H1 (cell line): ENCODE measurements around the gene IL27RA. TPM values are rescaled to one million over a fixed set of nuclear protein-coding genes. Genes with fewer than 3 reads are reported as not detected.

Experiments
- CTCF ChIA-PET: fragments of 300-600 bp; sonication (Branson Sonifier 250); formaldehyde crosslinking; loops from one replicate; lab custom pipeline; 2021; ENCODE audit not compliant: partially characterized antibody; lab: Charles Lee
- POLR2A ChIA-PET: fragments of 300-600 bp; sonication (Branson Sonifier 250); formaldehyde crosslinking; loops from one replicate; lab custom pipeline; 2021; ENCODE audit warnings: inconsistent platforms; ENCODE audit not compliant: partially characterized antibody; lab: Charles Lee
- DNase-seq, 2 experiments: peaks; one replicate each; pipeline versions ENCODE4 v3.0.0 to v3.0.0-alpha.2; 2010 to 2022; ENCODE audit warnings: low spot score in 2 of 2, low read depth in 1 of 2, mixed read lengths in 1 of 2
- FAIRE-seq: peaks from 2 replicates; lab custom pipeline; 2011; peaks lifted over from hg19 to GRCh38; lab: Jason Lieb, UNC
- H2AFZ ChIP-seq: 2 replicates; pipeline ENCODE4 v1.8.1; 2012; ENCODE audit warnings: low read length, inconsistent platforms
- H2AK5ac ChIP-seq: 2 replicates; pipeline ENCODE4 v1.6.1; 2013; ENCODE audit warnings: low read depth, low read length
- H2BK120ac ChIP-seq: replicated peaks from 2 replicates; pipeline ENCODE3; 2013; ENCODE audit warnings: low read depth, low read length, inconsistent platforms
- H2BK12ac ChIP-seq: 2 replicates; pipeline ENCODE4 v1.6.1; 2013; ENCODE audit warnings: low read depth, low read length
- H2BK15ac ChIP-seq: 2 replicates; pipeline ENCODE4 v1.6.1; 2013; ENCODE audit warnings: low read length
- H2BK20ac ChIP-seq: 2 replicates; pipeline ENCODE4 v1.6.1; 2013; ENCODE audit warnings: low read length
- H2BK5ac ChIP-seq: 2 replicates; pipeline ENCODE4 v1.6.1; 2013; ENCODE audit warnings: low read depth, low read length
- H3K14ac ChIP-seq: 2 replicates; pipeline ENCODE4 v1.6.1; 2013; ENCODE audit warnings: inconsistent platforms; ENCODE audit not compliant: insufficient read length
- H3K18ac ChIP-seq: 2 replicates; pipeline ENCODE4 v1.6.1; 2013; ENCODE audit warnings: low read length; ENCODE audit errors: extremely low read depth
- H3K23ac ChIP-seq: 2 replicates; pipeline ENCODE4 v1.6.1; 2013; ENCODE audit warnings: inconsistent platforms; ENCODE audit not compliant: insufficient read length
- H3K23me2 ChIP-seq: 2 replicates; pipeline ENCODE4 v1.6.1; 2013; ENCODE audit warnings: low read depth, low read length
- H3K27ac ChIP-seq: 2 replicates; pipeline ENCODE4 v1.6.1; 2011; ENCODE audit warnings: low read depth, low read length, inconsistent platforms
- H3K27me3 ChIP-seq, 4 experiments: replicated peaks in 1 of 4; 1 replicate in 1 of 4; 2 replicates in 3 of 4; pipeline versions ENCODE4 v1.6.1 to v1.8.1; 2011 to 2013; ENCODE audit warnings: low read length in 3 of 4, mild to moderate bottlenecking in 3 of 4, inconsistent platforms in 2 of 4, mixed read lengths in 2 of 4, moderate library complexity in 1 of 4; ENCODE audit not compliant: control insufficient read depth in 3 of 4, insufficient read depth in 3 of 4; ENCODE audit errors: extremely low read depth in 1 of 4
- H3K36me3 ChIP-seq, 4 experiments: 2 replicates each; pipeline versions ENCODE4 v1.6.1 to v1.8.1; 2011 to 2013; ENCODE audit warnings: mild to moderate bottlenecking in 4 of 4, low read length in 3 of 4, moderate library complexity in 2 of 4, control low read depth in 1 of 4, inconsistent platforms in 1 of 4; ENCODE audit not compliant: insufficient read depth in 4 of 4, control insufficient read depth in 2 of 4
- H3K4ac ChIP-seq: replicated peaks from 2 replicates; pipeline ENCODE3; 2013; ENCODE audit warnings: low read length, low read depth, mixed read lengths, inconsistent platforms; ENCODE audit not compliant: insufficient read length
- H3K4me1 ChIP-seq, 4 experiments: replicated peaks in 1 of 4; 1 replicate in 1 of 4; 2 replicates in 3 of 4; pipeline versions ENCODE4 v1.6.1 to v1.8.1; 2011 to 2013; ENCODE audit warnings: low read length in 3 of 4, inconsistent platforms in 2 of 4, mixed read lengths in 1 of 4; ENCODE audit not compliant: insufficient read depth in 4 of 4, control insufficient read depth in 3 of 4
- H3K4me2 ChIP-seq, 2 experiments: 2 replicates each; pipeline versions ENCODE4 v1.6.1 to v1.8.1; 2011 to 2013; ENCODE audit warnings: low read depth in 2 of 2, low read length in 2 of 2, control low read depth in 1 of 2, inconsistent platforms in 1 of 2, mild to moderate bottlenecking in 1 of 2; ENCODE audit not compliant: insufficient read depth in 1 of 2
- H3K4me3 ChIP-seq, 4 experiments: fragments of 200-600, 300-600 bp in 1 of 4; sonication (generic), shearing (Covaris generic), sonication (Bioruptor Twin) in 1 of 4; 2 replicates each; pipeline versions ENCODE4 v1.5.1 to v1.8.1; 2011 to 2016; ENCODE audit warnings: low read length in 4 of 4, low read depth in 3 of 4, control low read depth in 2 of 4, inconsistent platforms in 2 of 4, mild to moderate bottlenecking in 2 of 4, mixed read lengths in 1 of 4, moderate library complexity in 1 of 4; ENCODE audit not compliant: insufficient read depth in 2 of 4; ENCODE audit errors: extremely low read depth in 1 of 4
- H3K56ac ChIP-seq: replicated peaks from 2 replicates; pipeline ENCODE3; 2013; ENCODE audit warnings: low read depth, mild to moderate bottlenecking, mixed read lengths, low read length, inconsistent platforms; ENCODE audit not compliant: insufficient read length
- H3K79me1 ChIP-seq: 2 replicates; pipeline ENCODE4 v1.6.1; 2013; ENCODE audit warnings: low read depth, low read length, control low read depth
- H3K79me2 ChIP-seq, 2 experiments: 2 replicates each; pipeline versions ENCODE4 v1.6.1 to v1.8.1; 2012 to 2013; ENCODE audit warnings: low read length in 2 of 2, mild to moderate bottlenecking in 2 of 2, inconsistent platforms in 1 of 2; ENCODE audit not compliant: insufficient read depth in 2 of 2, control insufficient read depth in 1 of 2
- H3K9ac ChIP-seq, 4 experiments: replicated peaks in 1 of 4; 1 replicate in 1 of 4; 2 replicates in 3 of 4; pipeline versions ENCODE4 v1.6.1 to v1.8.1; 2011 to 2013; ENCODE audit warnings: low read depth in 3 of 4, low read length in 3 of 4, control low read depth in 2 of 4, mild to moderate bottlenecking in 2 of 4, moderate library complexity in 2 of 4, inconsistent platforms in 1 of 4; ENCODE audit errors: extremely low read depth in 1 of 4
- H3K9me3 ChIP-seq, 2 experiments: 2 replicates each; pipeline versions ENCODE4 v1.6.1 to v1.8.1; 2012 to 2013; ENCODE audit warnings: mild to moderate bottlenecking in 2 of 2, moderate library complexity in 2 of 2, control low read depth in 1 of 2, inconsistent platforms in 1 of 2, low read depth in 1 of 2, low read length in 1 of 2, mixed read lengths in 1 of 2; ENCODE audit not compliant: insufficient read depth in 2 of 2
- H4K20me1 ChIP-seq, 2 experiments: replicated peaks in 1 of 2; 2 replicates each; pipeline versions ENCODE3 to v1.8.1; 2011 to 2013; ENCODE audit warnings: inconsistent platforms in 2 of 2, low read length in 2 of 2, mild to moderate bottlenecking in 1 of 2; ENCODE audit not compliant: insufficient read depth in 2 of 2, control insufficient read depth in 1 of 2
- H4K5ac ChIP-seq: 2 replicates; pipeline ENCODE4 v1.6.1; 2013; ENCODE audit warnings: low read length, low read depth, mixed read lengths, inconsistent platforms; ENCODE audit not compliant: insufficient read length
- H4K8ac ChIP-seq: 2 replicates; pipeline ENCODE4 v1.8.0; 2013; ENCODE audit warnings: mild to moderate bottlenecking, moderate library complexity, low read length, inconsistent platforms; ENCODE audit not compliant: insufficient read depth; ENCODE audit errors: extremely low read depth
- H4K91ac ChIP-seq: replicated peaks from 2 replicates; pipeline ENCODE3; 2013; ENCODE audit warnings: low read length, mixed read lengths, inconsistent platforms; ENCODE audit not compliant: insufficient read length
- ATF3 ChIP-seq: IDR thresholded peaks from 2 replicates; pipeline ENCODE4 v1.6.1; 2011; ENCODE audit warnings: low read depth, mild to moderate bottlenecking, low read length; ENCODE audit not compliant: insufficient read depth
- BACH1 ChIP-seq: IDR thresholded peaks from 2 replicates; pipeline ENCODE4 v1.6.1; 2012; ENCODE audit warnings: low read length, improper control_type of control experiment
- BCL11A ChIP-seq, 2 experiments: IDR thresholded peaks; one replicate each; pipeline ENCODE4 v1.6.1; 2011; ENCODE audit warnings: low read depth in 2 of 2, low read length in 2 of 2, mild to moderate bottlenecking in 2 of 2
- CBX8 ChIP-seq: fragments of 300-800, 300-1000 bp; sonication (generic); IDR thresholded peaks from 2 replicates; pipeline ENCODE4 v1.7.1; 2016; ENCODE audit warnings: low read depth, low read length, borderline replicate concordance
- CEBPB ChIP-seq: IDR thresholded peaks from 2 replicates; pipeline ENCODE4 v1.6.1; 2012; ENCODE audit warnings: low read depth, low read length
- HDAC2 ChIP-seq, 2 experiments: fragments of 300-600 bp in 1 of 2; sonication (generic) in 1 of 2; IDR thresholded peaks; 2 replicates each; pipeline ENCODE4 v1.6.1; 2011 to 2012; ENCODE audit warnings: low read depth in 2 of 2, low read length in 2 of 2, mild to moderate bottlenecking in 2 of 2, moderate library complexity in 2 of 2, borderline replicate concordance in 1 of 2, inconsistent platforms in 1 of 2
- JUND ChIP-seq: IDR thresholded peaks from 2 replicates; pipeline ENCODE4 v1.6.1; 2011; ENCODE audit warnings: mild to moderate bottlenecking, improper control_type of control experiment, low read length
- MAX ChIP-seq: IDR thresholded peaks from 2 replicates; pipeline ENCODE4 v1.6.1; 2012; ENCODE audit warnings: inconsistent platforms
- POU5F1 ChIP-seq: IDR thresholded peaks from 2 replicates; pipeline ENCODE4 v1.6.1; 2011; ENCODE audit warnings: low read depth, mild to moderate bottlenecking, low read length, moderate library complexity
- SP1 ChIP-seq: IDR thresholded peaks from 2 replicates; pipeline ENCODE4 v1.6.1; 2011; ENCODE audit warnings: low read depth, low read length
- TCF12 ChIP-seq: IDR thresholded peaks from 2 replicates; pipeline ENCODE4 v1.6.1; 2011; ENCODE audit warnings: low read depth, mild to moderate bottlenecking, low read length
- USF2 ChIP-seq: IDR thresholded peaks from 2 replicates; pipeline ENCODE4 v1.6.1; 2011; ENCODE audit warnings: low read length, improper control_type of control experiment
- WGBS, 2 experiments: shearing (Covaris generic) in 1 of 2; methylation state at CpG; one replicate each; pipeline versions ENCODE4 v1.1.6 to v1.1.7; 2013 to 2015; ENCODE audit warnings: low lambda C conversion rate in 2 of 2, mixed read lengths in 2 of 2, inconsistent platforms in 1 of 2, low coverage in 1 of 2, missing lambda C conversion rate in 1 of 2; ENCODE audit not compliant: insufficient replicate concordance in 2 of 2, insufficient coverage in 1 of 2, insufficient read length in 1 of 2; ENCODE audit errors: extremely low coverage in 1 of 2, missing lambda C conversion rate in 1 of 2; 5-methylcytosine and 5-hydroxymethylcytosine counted together
- polyA plus RNA-seq, 7 experiments: library from polyadenylated mRNA; depleted of rRNA in 3 of 7; stranded (reverse) in 5 of 7; unstranded in 2 of 7; fragments of >200 nt in 5 of 7; fragments of 200-250 nt in 2 of 7; gene quantifications; 1 replicate in 5 of 7; 2 replicates in 1 of 7; 4 replicates in 1 of 7; pipeline versions ENCODE4 v1.2.1 to v1.2.3, GENCODE V29; 2011 to 2013; ENCODE audit warnings: missing spikeins in 2 of 7, mixed read lengths in 2 of 7
- total RNA-seq: library from RNA; stranded (reverse); fragmentation: NEBNext Ultra II Directional; extraction: Animal tissue kit (Norgen Biotek cat#: 25700); gene quantifications from 2 replicates; pipeline ENCODE4 v1.2.1, GENCODE V29; 2021

IL27RA gene
- total and polyA plus RNA-seq, 2 of the 8 experiments (the other 6 are each of a cell fraction or from before 2014, with no cell fraction given) = 9.9 to 14.7 TPM

- Histone ChIP-seq H2BK5ac (no peak overlapping the region), H3K4me2 (no peak overlapping the region), H3K56ac (no peak overlapping the region), H4K5ac (no peak overlapping the region), H3K4me3 (no peak overlapping the region), H2BK12ac (no peak overlapping the region), H3K27ac (no peak overlapping the region), H4K20me1 (peaks cover 0 to 2% of the 10 kb centered on the region in 2 experiments), H2AFZ (no peak overlapping the region), H3K79me1 (no peaks in the 10 kb centered on the region), H2BK120ac (no peak overlapping the region), H3K9me3 (no peaks in the 10 kb centered on the region), H3K4ac (no peak overlapping the region), H3K4me1 (peaks cover 0 to 6% (median 3%) of the 10 kb centered on the region in 4 experiments; a peak in 4 of 7 replicates), H3K27me3 (peaks cover 5 to 17% (median 14%) of the 10 kb centered on the region in 4 experiments), H2BK20ac (no peak overlapping the region), H3K14ac (no peak overlapping the region), H3K79me2 (no peaks in the 10 kb centered on the region), H3K23ac (no peak overlapping the region), H4K8ac (no peak overlapping the region), H3K36me3 (no peaks in the 10 kb centered on the region), H3K9ac (no peak overlapping the region), H4K91ac (no peak overlapping the region), H2AK5ac (no peak overlapping the region), H2BK15ac (no peak overlapping the region), H3K18ac (no peak overlapping the region), H3K23me2 (peaks cover 7% of the 10 kb centered on the region; the same call in 1 of the 2 replicates)
- 88% methylated on average over 5 of the region's 5 CpGs; no CpG with 5 or more reads in 1 of the 2 experiments for WGBS, 2 experiments
- no peak for FAIRE-seq
- ChIA-PET POLR2A (interaction anchor here (1.4 kb wide), 1 partner anchor 18 kb away, joined by 3 read pairs; no protein-coding TSS in a partner anchor), CTCF (interaction anchor here (1.0 to 7.3 kb wide), 6 partner anchors 9 to 129 kb away, joined by 3 to 103 read pairs (median 40); partner anchors contain the start of genes C19orf67 and MISP3)
- DNase-seq = no peak
- TF ChIP-seq JUND (no peak), POU5F1 (no peak), HDAC2 (IDR thresholded peaks at IDR 0.05; ENCODE audit: borderline replicate concordance in 1 of 2, low read depth in 2 of 2, low read length in 2 of 2) (no peak), USF2 (no peak), ATF3 (no peak), CBX8 (no peak), SP1 (no peak), TCF12 (no peak), CEBPB (no peak), MAX (no peak), BACH1 (no peak), BCL11A (IDR thresholded peaks at IDR 0.05; ENCODE audit: low read depth in 2 of 2, low read length in 2 of 2) (no peak)
Measured at GRCh38 chr19:14062558-14062855, 30.9 kb downstream of the IL27RA start.
